ENCODE results near the gene RAB8A. TPM values are rescaled to one million over a fixed set of nuclear protein-coding genes. Genes with fewer than 3 reads are reported as not detected.
"Not testable (repeated sequence)": the region's sequence is repeated elsewhere in the genome, so short reads cannot be mapped to it uniquely, and the experiment has no call there.

Gene RAB8A
- total RNA-seq, 1 donor from 2014 or later = 247 TPM

DNA sequence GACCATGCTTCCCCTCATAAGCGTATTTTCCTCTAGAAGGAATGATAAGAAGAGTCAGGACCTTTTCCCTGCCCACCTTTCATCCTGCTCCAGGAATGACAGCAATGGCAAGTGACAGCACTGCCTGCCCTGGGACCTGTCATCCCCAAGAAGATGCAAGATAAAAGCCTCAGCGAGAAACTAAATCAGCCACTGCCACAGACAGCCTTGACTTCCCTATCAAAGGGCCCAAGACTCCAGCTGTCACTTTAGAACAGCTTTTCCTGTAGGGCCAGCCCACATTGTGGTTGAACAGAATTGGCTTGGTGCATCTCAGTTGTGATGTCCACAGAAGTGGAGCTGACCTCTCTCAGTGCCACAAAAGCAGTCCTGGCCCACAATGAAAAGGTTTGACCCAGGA is 1.1 kb downstream of the RAB8A start:
- intact Hi-C loops (cut with micrococcal nuclease) = no loop called here
- Mint-ChIP-seq H3K9me3 (no peaks in the 10 kb centered on the region), H3K4me3 (peak overlapping the region; percentile 95), H3K4me1 (peaks cover 34% of the 10 kb centered on the region), H3K36me3 (ENCODE audit: low read depth) (peaks cover 30% of the 10 kb centered on the region), H3K27me3 (no peaks in the 10 kb centered on the region), H3K27ac (peak overlapping the region; percentile 95)
- peak; percentile 63 for DNase-seq

DNA sequence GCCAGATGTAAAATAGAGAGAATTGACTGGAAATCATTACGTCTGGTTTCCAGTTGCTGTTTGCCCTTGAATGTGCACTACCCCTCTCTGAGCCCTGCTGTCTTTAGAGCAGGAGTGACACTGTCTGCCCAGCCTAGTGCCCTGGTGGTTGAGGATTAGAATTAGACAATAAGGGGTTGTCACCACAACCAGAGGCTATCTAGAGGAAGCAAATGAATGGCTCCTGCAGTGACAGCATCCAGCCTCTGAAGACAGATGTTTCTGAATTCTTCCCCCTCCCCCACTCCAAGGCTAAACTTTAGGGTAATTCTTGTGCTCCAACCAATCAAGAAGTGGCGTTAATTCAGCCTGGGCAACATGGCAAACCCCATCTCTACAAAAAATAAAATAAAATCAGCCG is 2.0 kb downstream of the RAB8A start:
- intact Hi-C loops (cut with micrococcal nuclease) = no loop called here
- no peaks in the 10 kb centered on the region for H3K9me3 Mint-ChIP-seq
- H3K27ac Mint-ChIP-seq = peak overlapping the region; percentile 68
- H3K4me3 Mint-ChIP-seq = peak overlapping the region; percentile 71
- peaks cover 43% of the 10 kb centered on the region for H3K4me1 Mint-ChIP-seq
- no peak for DNase-seq
- H3K36me3 Mint-ChIP-seq (ENCODE audit: low read depth) = peaks cover 38% of the 10 kb centered on the region
- no peaks in the 10 kb centered on the region for H3K27me3 Mint-ChIP-seq

DNA sequence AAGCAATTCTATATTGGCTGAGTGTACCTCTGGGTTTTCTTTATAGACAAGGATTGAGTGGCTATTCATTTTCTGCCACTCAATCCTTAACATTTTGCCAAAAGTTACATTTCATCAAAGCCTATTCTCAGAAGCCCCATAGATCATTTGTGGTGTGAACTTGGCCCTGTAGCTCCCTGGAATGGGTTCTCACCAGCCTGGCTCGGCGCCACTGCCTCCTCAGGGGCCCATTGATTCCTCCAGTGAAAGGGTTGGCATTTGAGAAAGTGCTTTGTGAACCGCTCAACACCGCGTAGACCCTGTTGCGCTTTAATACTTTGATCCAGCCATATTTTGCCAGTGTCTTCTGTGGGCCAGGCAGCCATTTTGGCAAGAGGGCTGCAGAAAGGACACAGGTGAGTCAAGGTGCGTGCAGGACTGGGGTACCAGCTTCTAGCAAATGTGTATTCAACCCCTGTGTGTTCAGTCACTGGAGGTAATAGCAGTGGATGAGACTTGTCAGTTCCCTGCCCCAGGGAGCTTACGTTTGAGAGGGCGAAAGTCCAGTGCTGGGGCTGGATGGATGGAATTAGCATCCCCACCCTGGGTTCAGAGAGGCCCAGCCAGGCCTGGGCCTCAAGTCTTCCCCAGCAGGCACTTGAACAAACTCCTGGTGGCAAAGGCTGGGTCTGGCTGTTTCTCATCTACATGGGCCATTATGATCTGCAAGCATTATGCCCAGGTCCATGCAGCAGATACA is 3.8 kb downstream of the RAB8A start:
- DNase-seq = no peak
- Mint-ChIP-seq H3K27me3 (no peaks in the 10 kb centered on the region), H3K27ac (peak overlapping the region; percentile 66), H3K4me3 (peak overlapping the region; percentile 1), H3K36me3 (ENCODE audit: low read depth) (peaks cover 54% of the 10 kb centered on the region), H3K4me1 (peaks cover 55% of the 10 kb centered on the region), H3K9me3 (no peaks in the 10 kb centered on the region)
- intact Hi-C loops (cut with micrococcal nuclease) = no loop called here

DNA sequence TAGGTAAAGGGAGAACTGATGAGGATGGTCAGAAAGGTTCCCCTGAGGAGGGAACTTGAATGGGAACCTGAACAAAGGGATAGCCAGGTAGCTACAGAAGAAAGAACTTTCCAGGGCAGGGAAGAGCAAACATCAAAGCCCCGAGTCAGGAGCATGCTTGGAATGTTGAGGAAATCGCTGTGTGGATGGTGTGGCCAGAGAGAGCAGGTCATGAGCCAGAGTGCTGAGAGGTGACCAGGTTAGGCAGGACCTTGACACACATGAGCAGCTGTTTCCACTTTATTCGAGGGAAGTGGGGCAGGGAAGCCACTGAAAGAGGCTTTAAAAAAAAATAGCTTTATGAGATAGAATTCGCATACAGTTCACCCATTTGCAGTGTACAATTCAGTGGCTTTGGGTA is 4.4 kb downstream of the RAB8A start:
- H3K36me3 Mint-ChIP-seq (ENCODE audit: low read depth) = peaks cover 57% of the 10 kb centered on the region
- peaks cover 54% of the 10 kb centered on the region for H3K4me1 Mint-ChIP-seq
- DNase-seq = no peak
- H3K27ac Mint-ChIP-seq = peak overlapping the region; percentile 66
- H3K4me3 Mint-ChIP-seq = peak overlapping the region; percentile 1
- intact Hi-C loops (cut with micrococcal nuclease) = no loop called here
- H3K9me3 Mint-ChIP-seq = no peaks in the 10 kb centered on the region
- no peaks in the 10 kb centered on the region for H3K27me3 Mint-ChIP-seq

DNA sequence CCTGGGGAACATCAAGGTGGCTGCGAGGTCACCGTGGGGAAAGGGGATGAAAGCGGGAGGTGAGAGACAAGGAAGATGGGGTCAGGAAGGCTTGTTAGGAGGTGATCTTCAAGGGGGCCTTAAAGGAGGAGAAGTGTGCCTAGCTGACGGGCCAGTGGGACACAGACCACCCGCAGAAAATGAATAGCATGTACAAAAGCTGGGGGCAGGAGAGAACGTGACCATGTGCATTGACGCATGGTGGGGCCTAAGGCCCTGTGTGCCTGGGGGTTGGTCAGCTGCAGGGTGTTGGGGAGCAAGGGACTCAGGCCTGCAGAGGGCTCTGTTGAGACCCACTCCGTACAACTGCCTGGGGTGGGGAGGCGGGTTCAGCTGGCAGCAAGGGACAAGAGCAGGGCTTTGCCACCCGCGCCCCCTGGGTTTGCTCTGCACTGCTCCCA is 5.9 kb downstream of the RAB8A start:
- DNase-seq = no peak
- Mint-ChIP-seq H3K4me3 (peak overlapping the region; percentile 73), H3K36me3 (ENCODE audit: low read depth) (peaks cover 61% of the 10 kb centered on the region), H3K27me3 (no peaks in the 10 kb centered on the region), H3K4me1 (peaks cover 49% of the 10 kb centered on the region), H3K9me3 (no peaks in the 10 kb centered on the region), H3K27ac (peak overlapping the region; percentile 94)
- intact Hi-C loops (cut with micrococcal nuclease) = loop anchor here (2.0 kb wide), 1 partner anchor 25 kb away; the partner anchor contains the start of gene HSH2D

DNA sequence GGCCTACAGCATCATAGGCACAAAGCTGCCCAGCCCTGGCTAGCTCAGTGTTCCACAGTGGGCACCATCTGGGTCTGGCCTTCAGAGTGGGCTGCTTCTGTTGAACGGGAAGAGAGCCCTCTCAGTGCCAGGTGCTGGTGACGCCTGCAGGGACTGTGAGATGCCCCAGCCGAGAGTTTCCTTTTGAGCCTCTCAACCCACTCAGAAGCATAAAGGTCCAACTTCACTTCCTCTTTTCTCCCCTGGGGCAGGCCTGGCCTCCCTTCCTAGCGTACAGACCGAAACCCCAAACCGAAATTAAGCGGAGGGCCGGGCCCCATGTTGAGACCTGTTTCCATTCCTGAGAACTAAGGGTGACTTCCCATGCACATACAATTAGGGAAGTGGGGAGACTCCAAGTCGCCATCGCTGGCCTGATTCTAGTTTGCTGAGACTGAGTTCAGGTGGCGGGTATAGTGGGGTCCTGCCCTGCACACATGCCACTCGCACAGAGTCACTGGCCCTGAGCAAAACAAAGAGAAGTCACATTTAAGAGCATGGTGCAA is 6.9 kb downstream of the RAB8A start:
- H3K27me3 Mint-ChIP-seq = no peaks in the 10 kb centered on the region
- H3K9me3 Mint-ChIP-seq = no peaks in the 10 kb centered on the region
- DNase-seq = peak; percentile 82
- peaks cover 64% of the 10 kb centered on the region for H3K36me3 Mint-ChIP-seq (ENCODE audit: low read depth)
- intact Hi-C loops (cut with micrococcal nuclease) = loop anchor here (1.0 to 2.0 kb wide), 5 partner anchors 7 to 67 kb away; partner anchors contain the start of genes FAM32A, HSH2D and RAB8A
- H3K27ac Mint-ChIP-seq = peak overlapping the region; percentile 94
- peaks cover 46% of the 10 kb centered on the region for H3K4me1 Mint-ChIP-seq
- peak overlapping the region; percentile 73 for H3K4me3 Mint-ChIP-seq

DNA sequence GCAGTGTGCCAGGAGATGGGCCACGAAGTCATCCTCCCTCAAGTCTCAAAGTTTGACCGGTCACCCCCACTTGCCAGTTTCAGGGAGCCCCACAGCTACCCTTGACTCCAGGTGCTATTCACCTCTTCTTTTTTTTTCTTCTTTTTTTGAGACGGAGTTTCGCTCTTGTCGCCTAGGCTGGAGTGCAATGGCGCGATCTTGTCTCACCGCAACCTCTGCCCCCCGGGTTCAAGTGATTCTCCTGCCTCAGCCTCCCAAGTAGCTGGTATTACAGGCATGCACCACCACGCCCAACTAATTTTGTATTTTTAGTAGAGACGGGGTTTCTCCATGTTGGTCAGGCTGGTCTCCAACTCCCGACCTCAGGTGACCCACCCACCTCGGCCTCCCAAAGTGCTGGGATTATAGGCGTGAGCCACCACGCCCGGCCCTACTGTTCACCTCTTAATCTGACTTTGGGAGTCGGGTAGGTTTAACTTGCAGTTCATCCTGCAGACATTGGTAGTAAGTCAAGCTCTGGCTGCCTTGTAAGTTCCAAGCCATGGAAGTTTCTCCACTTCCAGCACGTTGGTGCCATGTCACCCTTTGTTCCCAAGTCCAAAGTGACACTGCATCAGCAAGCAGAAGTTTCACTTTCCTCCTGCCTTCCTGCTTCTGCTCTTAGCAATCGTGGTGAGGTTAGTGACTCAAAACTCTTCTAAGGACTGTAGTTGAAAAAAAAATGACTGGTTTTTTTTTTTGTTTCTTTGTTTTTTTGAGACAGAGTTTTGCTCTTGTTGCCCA is 7.6 kb downstream of the RAB8A start:
- not testable (repeated sequence) for H3K27me3 Mint-ChIP-seq, H3K9me3 Mint-ChIP-seq
- intact Hi-C loops (cut with micrococcal nuclease) = loop anchor here (1.0 to 2.0 kb wide), 5 partner anchors 8 to 66 kb away; partner anchors contain the start of genes FAM32A, HSH2D and RAB8A
- DNase-seq = peak; percentile 88
- Mint-ChIP-seq H3K4me3 (peak overlapping the region; percentile 73), H3K36me3 (ENCODE audit: low read depth) (peaks cover 65% of the 10 kb centered on the region), H3K27ac (peak overlapping the region; percentile 94), H3K4me1 (peaks cover 41% of the 10 kb centered on the region)

DNA sequence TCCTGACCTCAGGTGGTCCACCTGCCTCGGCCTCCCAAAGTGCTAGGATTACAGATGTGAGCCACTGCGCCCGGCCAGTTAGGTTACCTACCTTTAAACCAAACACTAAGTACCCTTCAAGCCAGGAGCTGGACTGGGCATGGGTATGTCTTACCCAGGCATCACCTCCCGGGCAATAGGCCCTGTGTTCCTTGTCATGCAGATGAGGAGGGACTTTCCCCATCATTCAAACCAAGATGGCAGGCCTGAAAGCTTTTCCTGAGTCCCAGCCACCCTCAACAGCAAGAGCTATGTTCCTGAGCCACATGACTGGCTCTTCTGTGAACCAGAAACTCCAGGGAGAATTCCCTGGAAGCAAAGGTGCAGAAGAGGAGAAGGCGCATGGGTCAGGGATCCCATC is 9.5 kb downstream of the RAB8A start:
- intact Hi-C loops (cut with micrococcal nuclease) = no loop called here
- Mint-ChIP-seq H3K27ac (no peak overlapping the region), H3K36me3 (ENCODE audit: low read depth) (peaks cover 70% of the 10 kb centered on the region), H3K27me3 (no peaks in the 10 kb centered on the region), H3K4me1 (peaks cover 33% of the 10 kb centered on the region), H3K4me3 (no peak overlapping the region), H3K9me3 (no peaks in the 10 kb centered on the region)
- DNase-seq = no peak

DNA sequence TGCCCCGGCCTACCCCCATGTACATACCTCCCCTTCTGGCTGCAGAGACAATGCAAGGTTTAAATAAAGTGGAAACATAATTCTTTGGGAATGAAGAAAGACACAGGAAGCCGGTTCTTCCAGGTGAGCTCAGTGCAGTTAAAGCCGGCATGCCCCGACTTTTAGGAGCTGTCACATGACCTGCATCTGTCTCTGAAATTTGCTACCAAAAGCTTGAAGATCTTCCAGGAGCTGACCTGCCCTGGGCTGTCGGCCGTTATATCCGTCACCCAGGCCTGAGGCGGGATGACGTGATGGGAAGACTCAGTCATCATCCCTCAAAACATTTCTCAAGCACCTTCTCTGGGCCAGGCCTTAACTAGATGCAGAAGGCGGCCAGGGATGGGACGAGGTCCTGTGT is 10.3 kb downstream of the RAB8A start:
- intact Hi-C loops (cut with micrococcal nuclease) = no loop called here
- H3K27me3 Mint-ChIP-seq = no peaks in the 10 kb centered on the region
- H3K27ac Mint-ChIP-seq = peak overlapping the region; percentile 45
- no peak for DNase-seq
- peaks cover 73% of the 10 kb centered on the region for H3K36me3 Mint-ChIP-seq (ENCODE audit: low read depth)
- H3K4me1 Mint-ChIP-seq = peaks cover 29% of the 10 kb centered on the region
- H3K4me3 Mint-ChIP-seq = no peak overlapping the region
- H3K9me3 Mint-ChIP-seq = no peaks in the 10 kb centered on the region

DNA sequence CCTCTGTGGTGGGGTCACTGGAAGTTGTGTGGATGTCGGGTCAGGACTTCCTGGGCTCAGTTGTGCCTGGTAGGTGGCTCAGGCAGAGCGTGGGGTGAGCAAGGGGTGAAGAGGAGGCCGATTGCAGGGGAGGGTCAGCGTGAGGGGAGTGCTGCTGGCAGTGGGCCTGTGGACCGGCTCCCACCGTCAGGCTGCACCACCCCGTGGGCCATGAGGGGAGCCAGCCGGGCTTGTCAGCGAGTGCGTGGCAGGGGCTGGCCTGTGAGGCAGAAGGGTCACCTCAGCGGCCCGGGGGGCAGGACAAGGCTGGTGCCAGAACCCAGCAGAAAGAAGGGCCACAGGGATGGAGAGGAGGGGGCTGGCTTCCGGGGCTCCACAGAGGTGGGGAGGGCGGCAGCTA is 13.3 kb downstream of the RAB8A start:
- H3K36me3 Mint-ChIP-seq (ENCODE audit: low read depth) = peaks cover 68% of the 10 kb centered on the region
- no peak for DNase-seq
- intact Hi-C loops (cut with micrococcal nuclease) = no loop called here
- H3K4me1 Mint-ChIP-seq = peaks cover 1% of the 10 kb centered on the region
- H3K9me3 Mint-ChIP-seq = no peaks in the 10 kb centered on the region
- H3K27me3 Mint-ChIP-seq = no peaks in the 10 kb centered on the region
- no peak overlapping the region for H3K27ac Mint-ChIP-seq
- no peak overlapping the region for H3K4me3 Mint-ChIP-seq

DNA sequence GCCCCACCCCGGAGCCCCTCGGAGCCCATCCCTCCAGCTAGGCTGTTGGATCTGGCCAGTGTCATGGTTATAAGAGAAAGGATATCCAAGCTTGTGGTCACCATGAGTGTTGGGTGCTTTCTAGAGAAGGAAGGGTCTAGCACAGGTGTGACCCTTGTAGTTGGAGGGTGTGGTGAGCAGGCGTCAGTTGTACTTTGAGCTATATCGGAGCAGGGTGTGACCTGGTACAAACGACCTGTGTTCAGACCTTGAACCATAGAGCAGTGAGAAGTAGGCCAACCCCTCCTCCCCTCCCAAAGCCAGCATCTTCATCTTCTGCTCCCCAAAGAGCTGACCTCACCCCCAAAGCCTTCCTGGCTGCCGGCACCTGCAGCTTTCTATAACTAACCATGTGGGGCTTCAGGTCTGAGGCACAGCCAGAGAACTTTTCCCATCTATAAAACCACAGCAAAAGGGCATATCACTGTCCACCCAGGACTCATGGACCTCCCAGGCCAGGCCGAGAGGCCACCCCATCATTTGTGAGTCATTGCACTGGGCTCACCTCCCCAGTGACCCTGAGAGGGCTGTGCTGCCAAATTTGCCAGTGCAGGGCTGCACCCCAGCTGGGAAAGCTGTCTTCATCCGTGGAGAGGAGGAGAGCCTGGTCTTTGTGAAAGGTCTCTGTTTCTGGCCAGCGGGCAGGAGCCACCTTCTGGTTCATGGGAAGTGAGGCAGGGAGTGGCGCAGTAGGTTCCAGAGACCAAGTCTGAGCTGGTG is 14.2 kb downstream of the RAB8A start:
- Mint-ChIP-seq H3K9me3 (peaks cover under 1% of the 10 kb centered on the region), H3K36me3 (ENCODE audit: low read depth) (peaks cover 69% of the 10 kb centered on the region), H3K27me3 (no peaks in the 10 kb centered on the region), H3K27ac (no peak overlapping the region), H3K4me1 (no peaks in the 10 kb centered on the region), H3K4me3 (no peak overlapping the region)
- intact Hi-C loops (cut with micrococcal nuclease) = no loop called here
- no peak for DNase-seq

DNA sequence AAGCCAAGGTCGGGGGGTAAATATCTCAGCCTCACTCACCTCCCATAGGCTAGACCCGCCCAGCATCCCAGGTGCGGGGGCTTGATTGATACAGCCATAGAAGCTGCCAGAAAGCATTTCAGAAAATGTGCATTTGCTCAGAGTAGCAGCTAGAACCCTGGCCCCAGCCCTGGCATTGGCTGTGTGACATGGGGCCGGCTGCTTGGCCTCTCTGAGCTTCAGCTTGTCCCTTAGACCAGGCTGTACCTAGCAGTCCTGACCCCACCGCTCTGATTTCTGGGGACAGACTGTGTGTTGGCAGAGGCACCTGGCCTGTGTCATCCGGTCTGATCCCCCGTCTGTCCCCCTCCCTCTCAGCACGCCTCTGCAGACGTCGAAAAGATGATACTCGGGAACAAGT is 15.4 kb downstream of the RAB8A start:
- Mint-ChIP-seq H3K27ac (peak overlapping the region; percentile 45), H3K9me3 (peaks cover 11% of the 10 kb centered on the region), H3K27me3 (no peaks in the 10 kb centered on the region), H3K4me1 (peaks cover 3% of the 10 kb centered on the region), H3K4me3 (no peak overlapping the region), H3K36me3 (ENCODE audit: low read depth) (peaks cover 73% of the 10 kb centered on the region)
- no peak for DNase-seq
- intact Hi-C loops (cut with micrococcal nuclease) = no loop called here

DNA sequence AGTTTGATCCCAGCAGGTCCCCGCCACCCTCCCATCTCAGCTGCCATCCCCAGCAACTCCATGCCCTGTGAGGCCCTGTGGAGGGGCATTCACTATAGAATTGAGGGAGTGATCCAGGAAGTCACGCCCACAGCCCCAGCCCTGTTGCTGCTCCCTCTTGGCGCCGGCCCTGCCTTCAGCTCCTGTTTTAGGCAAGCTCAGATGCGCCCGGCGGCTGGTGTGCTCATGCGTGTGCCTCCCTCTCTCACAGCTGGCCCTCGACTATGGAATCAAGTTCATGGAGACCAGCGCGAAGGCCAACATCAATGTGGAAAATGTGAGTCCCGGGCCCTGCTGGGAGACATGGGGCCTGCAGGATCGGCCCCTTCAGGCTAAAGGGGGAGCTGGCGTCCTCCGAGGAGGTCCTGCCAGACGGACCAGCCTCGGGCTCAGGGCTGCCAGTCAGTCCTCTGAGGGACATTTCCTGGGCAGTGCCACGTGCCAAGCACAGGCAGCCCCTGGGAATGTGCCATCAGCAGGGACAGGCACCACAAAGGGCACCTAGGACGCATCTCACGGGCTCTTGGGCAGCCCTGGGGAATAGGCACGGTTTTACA is 16.2 kb downstream of the RAB8A start:
- no peak for DNase-seq
- no peak overlapping the region for H3K4me3 Mint-ChIP-seq
- peaks cover 3% of the 10 kb centered on the region for H3K4me1 Mint-ChIP-seq
- intact Hi-C loops (cut with micrococcal nuclease) = no loop called here
- no peaks in the 10 kb centered on the region for H3K27me3 Mint-ChIP-seq
- H3K27ac Mint-ChIP-seq = no peak overlapping the region
- H3K36me3 Mint-ChIP-seq (ENCODE audit: low read depth) = peaks cover 78% of the 10 kb centered on the region
- H3K9me3 Mint-ChIP-seq = peaks cover 11% of the 10 kb centered on the region
